ENCODE data around the gene SPATA33.

- TF ChIP-seq CTCF (IDR thresholded peaks at IDR 0.05) (no peak), EZH2 (IDR thresholded peaks at IDR 0.05; ENCODE audit: borderline replicate concordance, insufficient read depth, low read depth, low read length, poor library complexity, severe bottlenecking) (no peak)
These were observed 59.5 kb downstream of the SPATA33 start for GRCh38 chr16:89716916-89717687.

Measured in B cell (primary cell).